ENCODE results near the gene CATSPERB.

GRCh38 chr14:91729756-91730155 is 2.1 kb downstream of the CATSPERB start:
- TF ChIP-seq POLR2A (IDR thresholded peaks at IDR 0.05; ENCODE audit: low read depth, low read length): no peak
- no peak for TF ChIP-seq POLR2AphosphoS5 (IDR thresholded peaks at IDR 0.05; ENCODE audit: low read length)
- no peak for TF ChIP-seq CTCF (IDR thresholded peaks at IDR 0.05 in 2 of 3, conservative IDR thresholded peaks at IDR 0.05 in 1 of 3; ENCODE audit: control insufficient read depth in 2 of 3, extremely low read depth in 1 of 3, insufficient read depth in 1 of 3, low read depth in 3 of 3, low read length in 3 of 3)
- no peak for TF ChIP-seq BRCA1 (IDR thresholded peaks at IDR 0.05; ENCODE audit: low read depth, low read length)
- TF ChIP-seq YY1 (IDR thresholded peaks at IDR 0.05; ENCODE audit: low read depth, low read length): no peak
- no peak for TF ChIP-seq RELA (IDR thresholded peaks at IDR 0.05; ENCODE audit: borderline replicate concordance, partially characterized antibody)

Measured in GM12878 (cell line).